ENCODE data around the gene SLC1A3.

GRCh38 chr5:36717131-36717695 lies 110.8 kb downstream of the SLC1A3 start:
- no peak for TF ChIP-seq EZH2 (IDR thresholded peaks at IDR 0.05; ENCODE audit: borderline replicate concordance, low read depth, low read length, poor library complexity, severe bottlenecking)
- TF ChIP-seq, protein P1, sequence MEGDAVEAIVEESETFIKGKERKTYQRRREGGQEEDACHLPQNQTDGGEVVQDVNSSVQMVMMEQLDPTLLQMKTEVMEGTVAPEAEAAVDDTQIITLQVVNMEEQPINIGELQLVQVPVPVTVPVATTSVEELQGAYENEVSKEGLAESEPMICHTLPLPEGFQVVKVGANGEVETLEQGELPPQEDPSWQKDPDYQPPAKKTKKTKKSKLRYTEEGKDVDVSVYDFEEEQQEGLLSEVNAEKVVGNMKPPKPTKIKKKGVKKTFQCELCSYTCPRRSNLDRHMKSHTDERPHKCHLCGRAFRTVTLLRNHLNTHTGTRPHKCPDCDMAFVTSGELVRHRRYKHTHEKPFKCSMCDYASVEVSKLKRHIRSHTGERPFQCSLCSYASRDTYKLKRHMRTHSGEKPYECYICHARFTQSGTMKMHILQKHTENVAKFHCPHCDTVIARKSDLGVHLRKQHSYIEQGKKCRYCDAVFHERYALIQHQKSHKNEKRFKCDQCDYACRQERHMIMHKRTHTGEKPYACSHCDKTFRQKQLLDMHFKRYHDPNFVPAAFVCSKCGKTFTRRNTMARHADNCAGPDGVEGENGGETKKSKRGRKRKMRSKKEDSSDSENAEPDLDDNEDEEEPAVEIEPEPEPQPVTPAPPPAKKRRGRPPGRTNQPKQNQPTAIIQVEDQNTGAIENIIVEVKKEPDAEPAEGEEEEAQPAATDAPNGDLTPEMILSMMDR (conservative IDR thresholded peaks at IDR 0.05; ENCODE audit: low read depth, low read length): no peak

Measured in A673 (cell line).